Measurements from ENCODE around the gene PSME2.

DNA sequence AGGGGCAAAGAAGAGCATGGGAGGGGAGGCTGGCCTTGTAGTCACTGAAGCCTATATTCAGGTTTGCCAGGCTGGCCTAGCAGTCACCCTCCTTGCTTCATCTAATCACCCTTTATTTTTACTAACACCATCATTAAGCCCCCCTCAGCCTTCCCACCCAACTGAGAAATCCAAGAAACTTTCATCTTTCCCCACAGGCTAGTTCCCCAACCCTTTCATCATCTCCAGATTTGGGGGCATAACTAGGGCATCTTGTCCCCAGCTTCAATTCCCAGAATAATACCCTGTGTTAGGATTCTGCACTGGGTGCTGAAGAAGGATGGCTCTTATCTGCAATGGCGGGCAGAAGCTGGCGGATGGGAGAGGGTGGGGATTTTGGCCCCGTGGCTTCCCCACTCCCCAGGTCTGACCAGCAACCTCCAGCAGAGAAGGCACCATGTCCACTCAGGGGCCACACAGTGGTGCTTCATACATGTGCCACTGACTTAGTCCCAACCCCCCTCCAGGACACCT lies 45.4 kb downstream of the PSME2 start:
- TF ChIP-seq, protein P1, sequence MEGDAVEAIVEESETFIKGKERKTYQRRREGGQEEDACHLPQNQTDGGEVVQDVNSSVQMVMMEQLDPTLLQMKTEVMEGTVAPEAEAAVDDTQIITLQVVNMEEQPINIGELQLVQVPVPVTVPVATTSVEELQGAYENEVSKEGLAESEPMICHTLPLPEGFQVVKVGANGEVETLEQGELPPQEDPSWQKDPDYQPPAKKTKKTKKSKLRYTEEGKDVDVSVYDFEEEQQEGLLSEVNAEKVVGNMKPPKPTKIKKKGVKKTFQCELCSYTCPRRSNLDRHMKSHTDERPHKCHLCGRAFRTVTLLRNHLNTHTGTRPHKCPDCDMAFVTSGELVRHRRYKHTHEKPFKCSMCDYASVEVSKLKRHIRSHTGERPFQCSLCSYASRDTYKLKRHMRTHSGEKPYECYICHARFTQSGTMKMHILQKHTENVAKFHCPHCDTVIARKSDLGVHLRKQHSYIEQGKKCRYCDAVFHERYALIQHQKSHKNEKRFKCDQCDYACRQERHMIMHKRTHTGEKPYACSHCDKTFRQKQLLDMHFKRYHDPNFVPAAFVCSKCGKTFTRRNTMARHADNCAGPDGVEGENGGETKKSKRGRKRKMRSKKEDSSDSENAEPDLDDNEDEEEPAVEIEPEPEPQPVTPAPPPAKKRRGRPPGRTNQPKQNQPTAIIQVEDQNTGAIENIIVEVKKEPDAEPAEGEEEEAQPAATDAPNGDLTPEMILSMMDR (IDR thresholded peaks at IDR 0.05) = no peak
- TF ChIP-seq EP300 (IDR thresholded peaks at IDR 0.05) = no peak
